ENCODE measurements around the gene HECA.

GRCh38 chr6:139107051-139107450 lies 27.8 kb upstream of the HECA start:
- TF ChIP-seq GATA2 (IDR thresholded peaks at IDR 0.05; ENCODE audit: low read depth, low read length) (no peak), GATA3 (IDR thresholded peaks at IDR 0.05; ENCODE audit: low read depth, low read length) (no peak)

All from SH-SY5Y (cell line).